Panc1 (cell line): ENCODE results near the gene SMAP1. TPM values are rescaled to one million over a fixed set of nuclear protein-coding genes. Genes with fewer than 3 reads are reported as not detected.

Experiments used
- ATAC-seq: fragments of 200-7000 bp; cut with Tn5 transposase; 2 replicates; pipeline ENCODE4 v1.9.1; 2020; ENCODE audit warnings: mild to moderate bottlenecking, moderate library complexity
- BruUV-seq: library from RNA; stranded (reverse); fragments of 400-500 nt; replicated peaks from 2 replicates; lab custom pipeline; 2021; lab: Mats Ljungman, UMichigan
- CTCF ChIA-PET: fragments of 300-600 bp; sonication (Branson Sonifier 250); formaldehyde crosslinking; loops from one replicate; lab custom pipeline; 2022; ENCODE audit warnings: antibody characterized with exemption; lab: Charles Lee
- POLR2A ChIA-PET: fragments of 300-600 bp; sonication (Branson Sonifier 250); formaldehyde crosslinking; loops from one replicate; lab custom pipeline; 2022; ENCODE audit warnings: antibody characterized with exemption; lab: Charles Lee
- DNase-seq: peaks from one replicate; pipeline ENCODE4 v3.0.0-alpha.2; 2010; ENCODE audit warnings: low read depth, low spot score
- H3K27ac ChIP-seq: 2 replicates; pipeline ENCODE4 v1.5.1; 2011; ENCODE audit warnings: mild to moderate bottlenecking, low read length, inconsistent platforms
- H3K27me3 ChIP-seq: fragments of 200-500 bp; sonication (Bioruptor generic); 2 replicates; pipeline ENCODE4 v1.6.0; 2014; ENCODE audit warnings: low read length, inconsistent platforms; ENCODE audit not compliant: control insufficient read depth, insufficient read depth
- H3K36me3 ChIP-seq: fragments of 200-500 bp; sonication (Bioruptor generic); 2 replicates; pipeline ENCODE4 v1.5.1; 2014; ENCODE audit warnings: inconsistent platforms, mild to moderate bottlenecking, low read length, moderate library complexity; ENCODE audit not compliant: control insufficient read depth, insufficient read depth
- H3K4me1 ChIP-seq: 2 replicates; pipeline ENCODE4 v1.5.1; 2011; ENCODE audit warnings: inconsistent platforms, mild to moderate bottlenecking, low read length, moderate library complexity; ENCODE audit not compliant: control insufficient read depth, insufficient read depth
- H3K4me3 ChIP-seq, 2 experiments: 2 replicates each; pipeline ENCODE4 v1.5.1; 2011 to 2012; ENCODE audit warnings: low read depth in 2 of 2, low read length in 2 of 2, mild to moderate bottlenecking in 2 of 2, inconsistent platforms in 1 of 2, moderate library complexity in 1 of 2
- H3K9me3 ChIP-seq: fragments of 200-500 bp; sonication (Bioruptor generic); 2 replicates; pipeline ENCODE4 v1.5.1; 2014; ENCODE audit warnings: low read depth, mild to moderate bottlenecking, inconsistent platforms, low read length, moderate library complexity; ENCODE audit not compliant: control insufficient read depth, insufficient read depth
- CTCF ChIP-seq: fragments of 450-650 bp; IDR thresholded peaks from 2 replicates; pipeline ENCODE4 v1.5.1; 2017; ENCODE audit warnings: mild to moderate bottlenecking
- POLR2AphosphoS5 ChIP-seq: IDR thresholded peaks from 2 replicates; pipeline ENCODE4 v1.6.1; 2012; ENCODE audit warnings: mild to moderate bottlenecking, low read depth, low read length, moderate library complexity
- REST ChIP-seq, 2 experiments: IDR thresholded peaks; 2 replicates each; pipeline ENCODE4 v1.6.1; 2011 to 2012; ENCODE audit warnings: low read depth in 2 of 2, control low read depth in 1 of 2, low read length in 1 of 2, mild to moderate bottlenecking in 1 of 2, moderate library complexity in 1 of 2; ENCODE audit not compliant: insufficient read depth in 1 of 2
- SIN3A ChIP-seq: IDR thresholded peaks from 2 replicates; pipeline ENCODE4 v1.6.1; 2012; ENCODE audit warnings: low read depth, mild to moderate bottlenecking, low read length, moderate library complexity, borderline replicate concordance; ENCODE audit not compliant: insufficient read depth
- TCF7L2 ChIP-seq: IDR thresholded peaks from 2 replicates; pipeline ENCODE4 v1.6.1; 2011; ENCODE audit warnings: mild to moderate bottlenecking, low read depth, low read length, inconsistent platforms
- in situ Hi-C: cut with HindIII; loops from 2 replicates; pipeline ENCODE4 v1.10.0; 2016; ENCODE audit warnings: low sequenced_read_pairs, low pct_unique_long_range_greater_than_20kb
- intact Hi-C: fragments of 100-400 bp; cut with micrococcal nuclease; formaldehyde crosslinking; loops from one replicate; pipeline ENCODE4 v1.10.0; 2022; ENCODE audit not compliant: unreplicated experiment
- total RNA-seq: library from RNA; stranded (reverse); gene quantifications from one replicate; pipeline ENCODE4 v1.2.1, GENCODE V29; 2021; ENCODE audit not compliant: unreplicated experiment

SMAP1 gene
- total RNA-seq, 1 experiment from 2014 or later = 41.9 TPM

GRCh38 chr6:70667256-70667710 is 400 bp upstream of the SMAP1 start:
- in situ Hi-C loops = no loop called here
- Histone ChIP-seq H3K27ac (peak overlapping the region; percentile 94), H3K36me3 (no peaks in the 10 kb centered on the region), H3K4me3 (peak overlapping the region; percentile 73 to 89), H3K27me3 (no peaks in the 10 kb centered on the region), H3K9me3 (no peaks in the 10 kb centered on the region), H3K4me1 (peaks cover 25% of the 10 kb centered on the region)
- peak; percentile 78 for DNase-seq
- no peak for ATAC-seq
- TF ChIP-seq POLR2AphosphoS5 (peak; percentile 81), REST (IDR thresholded peaks at IDR 0.05; ENCODE audit: insufficient read depth in 1 of 2, low read depth in 2 of 2, low read length in 1 of 2) (no peak), CTCF (no peak)
- intact Hi-C loops = no loop called here
- ChIA-PET CTCF (interaction anchor here (0.7 to 2.5 kb wide), 4 partner anchors 12 to 296 kb away, joined by 3 to 9 read pairs (median 4); no protein-coding TSS in a partner anchor), POLR2A (interaction anchor here (0.6 to 0.7 kb wide), 3 partner anchors 26 to 356 kb away, joined by 3 to 8 read pairs (median 4); partner anchors contain the start of gene SDHAF4)
- no TSS peak for BruUV-seq

- no TSS peak for BruUV-seq
- Histone ChIP-seq H3K36me3 (no peaks in the 10 kb centered on the region), H3K4me3 (peak overlapping the region; percentile 73 to 89), H3K27me3 (no peaks in the 10 kb centered on the region), H3K4me1 (peaks cover 34% of the 10 kb centered on the region), H3K9me3 (no peaks in the 10 kb centered on the region), H3K27ac (peak overlapping the region; percentile 85)
- ChIA-PET CTCF (interaction anchor here (2.5 kb wide), 1 partner anchor 19 kb away, joined by 9 read pairs; no protein-coding TSS in a partner anchor), POLR2A (no interaction called here)
- intact Hi-C loops = no loop called here
- TF ChIP-seq CTCF = no peak
- TF ChIP-seq SIN3A = no peak
- TF ChIP-seq TCF7L2 = no peak
- TF ChIP-seq REST (IDR thresholded peaks at IDR 0.05; ENCODE audit: insufficient read depth in 1 of 2, low read depth in 2 of 2, low read length in 1 of 2) = no peak
- TF ChIP-seq POLR2AphosphoS5 = no peak
- in situ Hi-C loops = no loop called here
- no peak for ATAC-seq
- no peak for DNase-seq
These were observed 773 bp downstream of the SMAP1 start for GRCh38 chr6:70668499-70668812.
